SK-N-SH treated with all-trans-retinoic acid at 6 μM for 48 hours (cell line): ENCODE measurements around the gene CDC42SE2.

Experiments used
- ATAC-seq: fragments of 200-7000 bp; cut with Tn5 transposase; 3 replicates; pipeline ENCODE4 v1.9.1; 2020; ENCODE audit warnings: mild to moderate bottlenecking, moderate library complexity
- BACH2 ChIP-seq: fragments of 250-450 bp; sonication (Bioruptor Pico); IDR thresholded peaks from 2 replicates; pipeline ENCODE4 v1.9.0; 2021; ENCODE audit warnings: mild to moderate bottlenecking, borderline replicate concordance
- CREB5 ChIP-seq: fragments of 250-450 bp; sonication (Bioruptor Pico); IDR thresholded peaks from 2 replicates; pipeline ENCODE4 v1.5.1; 2020; ENCODE audit warnings: low read depth, mild to moderate bottlenecking, moderate library complexity
- CSDC2 ChIP-seq: fragments of 250-450 bp; sonication (Bioruptor Pico); IDR thresholded peaks from 2 replicates; pipeline ENCODE4 v1.5.0; 2020; ENCODE audit warnings: mild to moderate bottlenecking, moderate library complexity
- CSRNP3 ChIP-seq: fragments of 250-450 bp; sonication (Bioruptor Pico); IDR thresholded peaks from 2 replicates; pipeline ENCODE4 v1.5.1; 2021; ENCODE audit warnings: mild to moderate bottlenecking, moderate library complexity
- ESRRG ChIP-seq: fragments of 250-450 bp; sonication (Bioruptor Pico); IDR thresholded peaks from 2 replicates; pipeline ENCODE4 v1.6.1; 2021; ENCODE audit warnings: mild to moderate bottlenecking
- GLIS3 ChIP-seq: fragments of 250-450 bp; sonication (Bioruptor Pico); IDR thresholded peaks from 2 replicates; pipeline ENCODE4 v1.5.0; 2020; ENCODE audit warnings: mild to moderate bottlenecking, moderate library complexity
- ISL1 ChIP-seq: fragments of 250-450 bp; sonication (Bioruptor Pico); IDR thresholded peaks from 2 replicates; pipeline ENCODE4 v2.1.2; 2022; ENCODE audit warnings: mild to moderate bottlenecking, moderate library complexity
- OSR1 ChIP-seq: fragments of 250-450 bp; sonication (Bioruptor Pico); IDR thresholded peaks from 2 replicates; pipeline ENCODE4 v1.8.0; 2022; ENCODE audit warnings: moderate library complexity, mild to moderate bottlenecking, inconsistent platforms
- PATZ1 ChIP-seq: fragments of 250-450 bp; sonication (Bioruptor Pico); IDR thresholded peaks from 2 replicates; pipeline ENCODE4 v1.8.0; 2020; ENCODE audit warnings: mild to moderate bottlenecking, moderate library complexity, borderline replicate concordance
- RARB ChIP-seq: fragments of 250-450 bp; sonication (Bioruptor Pico); IDR thresholded peaks from 2 replicates; pipeline ENCODE4 v1.8.0; 2021; ENCODE audit warnings: mild to moderate bottlenecking, moderate library complexity
- SNAI2 ChIP-seq: fragments of 250-450 bp; sonication (Bioruptor Pico); IDR thresholded peaks from 2 replicates; pipeline ENCODE4 v1.5.0; 2020; ENCODE audit warnings: mild to moderate bottlenecking, moderate library complexity
- TCF4 ChIP-seq: fragments of 250-450 bp; sonication (Bioruptor Pico); IDR thresholded peaks from 2 replicates; pipeline ENCODE4 v1.8.0; 2021; ENCODE audit warnings: mild to moderate bottlenecking, moderate library complexity, borderline replicate concordance
- TOX ChIP-seq: fragments of 250-450 bp; sonication (Bioruptor Pico); IDR thresholded peaks from 2 replicates; pipeline ENCODE4 v1.8.0; 2021; ENCODE audit warnings: mild to moderate bottlenecking, moderate library complexity, borderline replicate concordance
- TSHZ2 ChIP-seq: fragments of 250-450 bp; sonication (Bioruptor Pico); IDR thresholded peaks from 2 replicates; pipeline ENCODE4 v1.5.0; 2020; ENCODE audit warnings: mild to moderate bottlenecking, moderate library complexity
- ZC3H10 ChIP-seq: fragments of 250-450 bp; sonication (Bioruptor Pico); IDR thresholded peaks from 2 replicates; pipeline ENCODE4 v1.5.1; 2021; ENCODE audit warnings: mild to moderate bottlenecking, moderate library complexity
- ZFP3 ChIP-seq: fragments of 250-450 bp; sonication (Bioruptor Pico); IDR thresholded peaks from 2 replicates; pipeline ENCODE4 v1.5.0; 2020; ENCODE audit warnings: mild to moderate bottlenecking, moderate library complexity
- ZFP30 ChIP-seq: fragments of 450-650 bp; formaldehyde crosslinking; IDR thresholded peaks from 2 replicates; pipeline ENCODE4 v1.5.0; 2022; ENCODE audit warnings: mild to moderate bottlenecking, moderate library complexity
- ZNF565 ChIP-seq: fragments of 450-650 bp; formaldehyde crosslinking; conservative IDR thresholded peaks from 2 replicates; pipeline ENCODE4 v1.5.0; 2020; ENCODE audit warnings: low read depth, mild to moderate bottlenecking, moderate library complexity
- ZNF70 ChIP-seq: fragments of 450-650 bp; formaldehyde crosslinking; IDR thresholded peaks from 2 replicates; pipeline ENCODE4 v1.5.0; 2020; ENCODE audit warnings: mild to moderate bottlenecking, moderate library complexity

The CDC42SE2 gene

GRCh38 chr5:131288328-131288727 lies 24.5 kb downstream of the CDC42SE2 start:
- ATAC-seq, result no peak
- TF ChIP-seq OSR1 (no peak), ZFP30 (no peak), CREB5 (no peak), ZNF565 (CRISPR knock-in tag) (no peak)

GRCh38 chr5:131289738-131290137 lies 25.9 kb downstream of the CDC42SE2 start:
- no peak for ATAC-seq
- TF ChIP-seq CREB5 (no peak), CSRNP3 (no peak), TOX (CRISPR knock-in tag) (no peak), ZNF565 (CRISPR knock-in tag) (no peak), ZNF70 (CRISPR knock-in tag) (no peak), SNAI2 (CRISPR knock-in tag) (no peak), ZFP3 (no peak), ESRRG (CRISPR knock-in tag) (no peak)

- TF ChIP-seq GLIS3 (CRISPR knock-in tag), result no peak
- TF ChIP-seq RARB (CRISPR knock-in tag), result no peak
- TF ChIP-seq BACH2 (CRISPR knock-in tag), result no peak
- TF ChIP-seq ZNF70 (CRISPR knock-in tag), result no peak
- ATAC-seq, result 0 out of 3 replicates have a peak, but pooled peaks have one; percentile 26
These were observed 32.4 kb downstream of the CDC42SE2 start for GRCh38 chr5:131296213-131296672.

- no peak for TF ChIP-seq TOX (CRISPR knock-in tag)
- no peak for TF ChIP-seq GLIS3 (CRISPR knock-in tag)
- no peak for TF ChIP-seq BACH2 (CRISPR knock-in tag)
- TF ChIP-seq ZNF565 (CRISPR knock-in tag), result no peak
- ATAC-seq, result no peak
These were observed 34.0 kb downstream of the CDC42SE2 start for GRCh38 chr5:131297886-131298285.

GRCh38 chr5:131299465-131299864 lies 35.6 kb downstream of the CDC42SE2 start:
- ATAC-seq, result no peak
- TF ChIP-seq ZC3H10 (CRISPR knock-in tag), result no peak
- no peak for TF ChIP-seq OSR1
- no peak for TF ChIP-seq ZNF70 (CRISPR knock-in tag)
- TF ChIP-seq BACH2 (CRISPR knock-in tag), result no peak
- TF ChIP-seq GLIS3 (CRISPR knock-in tag), result no peak
- no peak for TF ChIP-seq TOX (CRISPR knock-in tag)
- TF ChIP-seq CSDC2, result no peak
- no peak for TF ChIP-seq TCF4 (CRISPR knock-in tag)
- TF ChIP-seq ZFP30, result no peak
- TF ChIP-seq ISL1 (CRISPR knock-in tag), result no peak
- TF ChIP-seq PATZ1 (CRISPR knock-in tag), result no peak
- no peak for TF ChIP-seq ESRRG (CRISPR knock-in tag)
- TF ChIP-seq TSHZ2 (CRISPR knock-in tag), result no peak
- no peak for TF ChIP-seq ZNF565 (CRISPR knock-in tag)
